ENCODE results near the gene SLC22A9. TPM values are rescaled to one million over a fixed set of nuclear protein-coding genes. Genes with fewer than 3 reads are reported as not detected.
"Not testable (repeated sequence)": the region's sequence is repeated elsewhere in the genome, so short reads cannot be mapped to it uniquely, and the experiment has no call there.

The SLC22A9 gene
- total RNA-seq (not detected), polyA plus RNA-seq (not detected)

DNA sequence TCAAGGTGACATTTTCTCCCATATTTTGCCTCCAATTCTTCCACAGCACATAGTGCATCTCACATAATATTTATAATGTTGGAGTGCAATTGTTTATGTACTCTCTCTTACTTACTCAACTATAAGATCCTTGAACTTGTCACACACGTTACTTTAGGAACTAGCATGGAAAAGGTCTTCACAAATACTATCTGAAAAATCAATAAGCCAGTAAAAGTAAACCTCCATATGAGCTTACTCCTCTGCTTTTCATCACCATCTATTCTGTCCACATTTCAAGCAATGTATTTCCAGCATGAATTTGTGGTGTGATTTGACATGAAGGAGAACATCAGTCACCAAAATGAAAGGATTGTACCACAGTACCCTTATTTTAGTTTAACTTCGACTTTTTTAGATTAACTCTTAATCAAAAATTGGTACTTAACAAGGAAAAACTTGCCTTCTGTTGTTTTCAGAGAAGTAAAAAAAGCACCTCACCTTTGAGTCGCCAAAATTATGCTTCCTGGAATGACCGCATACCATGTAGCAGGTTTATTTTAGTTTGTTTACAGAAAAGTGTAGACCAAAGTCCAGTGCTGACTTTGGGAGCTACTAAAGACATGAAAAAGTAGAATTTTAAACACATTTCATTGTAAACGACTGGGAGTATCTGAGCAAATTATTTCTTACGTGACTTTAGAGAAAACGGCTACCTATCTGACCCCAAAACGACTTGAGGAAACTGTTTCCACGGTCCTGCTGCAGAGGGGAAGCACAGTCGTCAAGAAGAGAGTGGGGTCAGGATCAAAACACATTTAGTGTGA is at the start of gene SLC22A9:
TSS of gene SLC22A9 (plus strand) at position 621 of the 806 bp plus-strand sequence. CDS start 272 bp downstream, outside the sequence.
- CTCF ChIA-PET: no interaction called here
- Histone ChIP-seq H3K36me3 (ENCODE audit: insufficient read depth, low read length) (no peaks in the 10 kb centered on the region), H3K27ac (ENCODE audit: low read depth, low read length) (no peak within 1 kb of the TSS), H3K27me3 (ENCODE audit: insufficient read depth, low read length, poor library complexity, severe bottlenecking) (peaks cover 6% of the 10 kb centered on the region), H3K9me3 (ENCODE audit: low read length) (no peaks in the 10 kb centered on the region), H3K4me1 (ENCODE audit: insufficient read depth, low read length) (no peaks in the 10 kb centered on the region), H3K4me3 (ENCODE audit: low read length) (no peak within 1 kb of the TSS)
- no peaks in the 10 kb centered on the region for H3K4me1 Mint-ChIP-seq
- H3K9me3 Mint-ChIP-seq: peaks cover 0 to 11% (median 4%) of the 10 kb centered on the region in 5 donors
- no peaks in the 10 kb centered on the region for H3K36me3 Mint-ChIP-seq
- H3K27ac Mint-ChIP-seq: no peak within 1 kb of the TSS
- peaks cover 19 to 61% of the 10 kb centered on the region in 2 donors for H3K27me3 Mint-ChIP-seq
- DNase-seq: no peak
- H3K4me3 Mint-ChIP-seq: no peak within 1 kb of the TSS
- POLR2A ChIA-PET: no interaction called here

DNA sequence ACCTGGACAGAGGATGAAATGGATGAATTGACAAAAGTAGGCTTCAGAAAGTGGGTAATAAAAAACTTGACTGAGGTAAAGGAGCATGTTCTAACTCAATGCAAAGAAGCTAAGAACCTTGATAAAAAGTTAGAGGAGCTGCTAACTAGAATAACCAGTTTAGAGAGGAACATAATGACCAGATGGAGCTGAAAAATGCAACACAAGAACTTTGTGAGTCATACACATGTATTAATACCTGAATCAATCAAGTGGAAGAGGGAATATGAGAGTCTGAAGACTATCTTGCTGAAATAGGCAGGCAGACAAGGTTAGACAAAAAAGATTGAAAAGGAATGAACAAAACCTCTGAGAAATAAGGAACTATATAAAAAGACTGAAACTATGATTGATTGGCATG is 47.9 kb upstream of the SLC22A9 start:
- Mint-ChIP-seq H3K9me3 (peaks cover 9 to 24% (median 14%) of the 10 kb centered on the region in 5 donors), H3K27ac (no peak overlapping the region), H3K4me3 (no peak overlapping the region), H3K4me1 (no peaks in the 10 kb centered on the region), H3K27me3 (peaks cover 3 to 10% of the 10 kb centered on the region in 2 donors), H3K36me3 (no peaks in the 10 kb centered on the region)
- CTCF ChIA-PET: no interaction called here
- POLR2A ChIA-PET: no interaction called here
- H3K27ac ChIP-seq (ENCODE audit: low read depth, low read length): no peak overlapping the region
- H3K4me3 ChIP-seq (ENCODE audit: low read length): no peak overlapping the region
- DNase-seq: no peak
- no peaks in the 10 kb centered on the region for H3K36me3 ChIP-seq (ENCODE audit: insufficient read depth, low read length)
- no peaks in the 10 kb centered on the region for H3K4me1 ChIP-seq (ENCODE audit: insufficient read depth, low read length)
- no peaks in the 10 kb centered on the region for H3K27me3 ChIP-seq (ENCODE audit: insufficient read depth, low read length, poor library complexity, severe bottlenecking)
- no peaks in the 10 kb centered on the region for H3K9me3 ChIP-seq (ENCODE audit: low read length)

- Mint-ChIP-seq H3K27me3 (peaks cover 28 to 55% of the 10 kb centered on the region in 2 donors), H3K9me3 (peaks cover 5 to 19% (median 17%) of the 10 kb centered on the region in 5 donors)
- H3K4me1 ChIP-seq (ENCODE audit: insufficient read depth, low read length); H3K36me3 Mint-ChIP-seq; H3K4me3 ChIP-seq (ENCODE audit: low read length); H3K27me3 ChIP-seq (ENCODE audit: insufficient read depth, low read length, poor library complexity, severe bottlenecking); CTCF ChIA-PET; H3K9me3 ChIP-seq (ENCODE audit: low read length); H3K4me1 Mint-ChIP-seq; H3K27ac ChIP-seq (ENCODE audit: low read depth, low read length); H3K36me3 ChIP-seq (ENCODE audit: insufficient read depth, low read length); H3K4me3 Mint-ChIP-seq; POLR2A ChIA-PET; H3K27ac Mint-ChIP-seq; DNase-seq: not testable (repeated sequence)
Observed at GRCh38 chr11:63335089-63335488, 34.5 kb upstream of the SLC22A9 start.

GRCh38 chr11:63337070-63337469 is 32.5 kb upstream of the SLC22A9 start:
- H3K36me3 Mint-ChIP-seq: peaks cover 0 to 1% (median 0%) of the 10 kb centered on the region in 3 donors
- H3K9me3 Mint-ChIP-seq: peaks cover 5 to 19% (median 17%) of the 10 kb centered on the region in 5 donors
- Histone ChIP-seq H3K4me3 (ENCODE audit: low read length) (no peak overlapping the region), H3K4me1 (ENCODE audit: insufficient read depth, low read length) (no peaks in the 10 kb centered on the region), H3K27ac (ENCODE audit: low read depth, low read length) (no peak overlapping the region), H3K9me3 (ENCODE audit: low read length) (no peaks in the 10 kb centered on the region), H3K36me3 (ENCODE audit: insufficient read depth, low read length) (no peaks in the 10 kb centered on the region), H3K27me3 (ENCODE audit: insufficient read depth, low read length, poor library complexity, severe bottlenecking) (no peaks in the 10 kb centered on the region)
- H3K4me3 Mint-ChIP-seq: no peak overlapping the region
- H3K27ac Mint-ChIP-seq: no peak overlapping the region
- peaks cover 31 to 52% of the 10 kb centered on the region in 2 donors for H3K27me3 Mint-ChIP-seq
- CTCF ChIA-PET: no interaction called here
- no peak for DNase-seq
- POLR2A ChIA-PET: no interaction called here
- H3K4me1 Mint-ChIP-seq: no peaks in the 10 kb centered on the region

- no peaks in the 10 kb centered on the region for H3K4me1 ChIP-seq (ENCODE audit: insufficient read depth, low read length)
- CTCF ChIA-PET: no interaction called here
Observed at GRCh38 chr11:63343130-63343529, 26.5 kb upstream of the SLC22A9 start.

GRCh38 chr11:63352144-63352543 is 17.4 kb upstream of the SLC22A9 start:
- DNase-seq: no peak
- no peaks in the 10 kb centered on the region for H3K9me3 ChIP-seq (ENCODE audit: low read length)
- no peaks in the 10 kb centered on the region for H3K4me1 Mint-ChIP-seq
- no peak overlapping the region for H3K27ac Mint-ChIP-seq
- H3K9me3 Mint-ChIP-seq: peaks cover 1 to 7% (median 4%) of the 10 kb centered on the region in 5 donors
- no peak overlapping the region for H3K4me3 Mint-ChIP-seq
- CTCF ChIA-PET: no interaction called here
- no peak overlapping the region for H3K27ac ChIP-seq (ENCODE audit: low read depth, low read length)
- peaks cover 15 to 48% of the 10 kb centered on the region in 2 donors for H3K27me3 Mint-ChIP-seq
- H3K27me3 ChIP-seq (ENCODE audit: insufficient read depth, low read length, poor library complexity, severe bottlenecking): no peaks in the 10 kb centered on the region
- no peak overlapping the region for H3K4me3 ChIP-seq (ENCODE audit: low read length)
- POLR2A ChIA-PET: no interaction called here
- no peaks in the 10 kb centered on the region for H3K36me3 Mint-ChIP-seq
- no peaks in the 10 kb centered on the region for H3K4me1 ChIP-seq (ENCODE audit: insufficient read depth, low read length)
- no peaks in the 10 kb centered on the region for H3K36me3 ChIP-seq (ENCODE audit: insufficient read depth, low read length)

More at GRCh38 chr11:63343130-63343529, 26.5 kb upstream of the SLC22A9 start:
- Histone ChIP-seq H3K36me3 (ENCODE audit: insufficient read depth, low read length) (no peaks in the 10 kb centered on the region), H3K27ac (ENCODE audit: low read depth, low read length) (no peak overlapping the region), H3K4me3 (ENCODE audit: low read length) (no peak overlapping the region), H3K27me3 (ENCODE audit: insufficient read depth, low read length, poor library complexity, severe bottlenecking) (no peaks in the 10 kb centered on the region), H3K9me3 (ENCODE audit: low read length) (no peaks in the 10 kb centered on the region)
- H3K4me3 Mint-ChIP-seq: no peak overlapping the region
- H3K4me1 Mint-ChIP-seq: no peaks in the 10 kb centered on the region
- H3K9me3 Mint-ChIP-seq: peaks cover 0 to 2% (median 0%) of the 10 kb centered on the region in 5 donors
- H3K27ac Mint-ChIP-seq: no peak overlapping the region
- POLR2A ChIA-PET: no interaction called here
- no peak for DNase-seq
- no peaks in the 10 kb centered on the region for H3K36me3 Mint-ChIP-seq
- H3K27me3 Mint-ChIP-seq: peaks cover 10 to 21% of the 10 kb centered on the region in 2 donors

DNA sequence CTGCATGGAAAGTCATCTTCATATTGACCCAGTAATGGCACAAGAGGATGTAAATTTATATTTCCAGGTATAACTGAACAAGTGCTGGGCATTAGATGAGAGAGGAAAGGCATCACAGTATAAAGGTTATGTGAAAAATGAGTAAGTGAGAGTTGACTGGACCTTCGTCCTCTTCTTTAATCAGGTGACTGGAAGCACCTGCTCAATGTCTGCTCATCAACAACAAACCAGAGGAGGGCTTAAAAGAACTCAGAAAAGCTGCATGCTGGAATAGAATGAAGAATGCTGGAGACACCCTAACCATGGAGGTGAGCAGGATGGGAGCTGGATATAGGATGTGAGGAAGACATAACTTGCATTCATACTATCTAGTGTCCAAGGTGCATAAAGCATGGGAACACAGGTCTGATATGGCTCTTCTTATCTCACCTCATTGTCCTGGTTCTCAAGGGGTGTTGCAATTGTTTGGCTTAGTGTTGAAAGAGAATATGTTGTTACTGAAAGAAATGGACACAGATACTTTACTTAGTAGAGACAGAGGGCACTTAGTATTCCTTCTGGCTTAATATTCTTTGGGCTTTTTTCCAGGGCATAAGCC is 7.3 kb upstream of the SLC22A9 start:
- Histone ChIP-seq H3K27me3 (ENCODE audit: insufficient read depth, low read length, poor library complexity, severe bottlenecking) (no peaks in the 10 kb centered on the region), H3K9me3 (ENCODE audit: low read length) (no peaks in the 10 kb centered on the region), H3K4me1 (ENCODE audit: insufficient read depth, low read length) (no peaks in the 10 kb centered on the region), H3K36me3 (ENCODE audit: insufficient read depth, low read length) (no peaks in the 10 kb centered on the region), H3K4me3 (ENCODE audit: low read length) (no peak overlapping the region), H3K27ac (ENCODE audit: low read depth, low read length) (no peak overlapping the region)
- POLR2A ChIA-PET: no interaction called here
- no peaks in the 10 kb centered on the region for H3K4me1 Mint-ChIP-seq
- H3K27ac Mint-ChIP-seq: no peak overlapping the region
- peaks cover 0 to 6% (median 0%) of the 10 kb centered on the region in 3 donors for H3K36me3 Mint-ChIP-seq
- peaks cover 40 to 78% of the 10 kb centered on the region in 2 donors for H3K27me3 Mint-ChIP-seq
- H3K4me3 Mint-ChIP-seq: no peak overlapping the region
- DNase-seq: no peak
- peaks cover 18 to 38% (median 37%) of the 10 kb centered on the region in 5 donors for H3K9me3 Mint-ChIP-seq
- CTCF ChIA-PET: no interaction called here

DNA sequence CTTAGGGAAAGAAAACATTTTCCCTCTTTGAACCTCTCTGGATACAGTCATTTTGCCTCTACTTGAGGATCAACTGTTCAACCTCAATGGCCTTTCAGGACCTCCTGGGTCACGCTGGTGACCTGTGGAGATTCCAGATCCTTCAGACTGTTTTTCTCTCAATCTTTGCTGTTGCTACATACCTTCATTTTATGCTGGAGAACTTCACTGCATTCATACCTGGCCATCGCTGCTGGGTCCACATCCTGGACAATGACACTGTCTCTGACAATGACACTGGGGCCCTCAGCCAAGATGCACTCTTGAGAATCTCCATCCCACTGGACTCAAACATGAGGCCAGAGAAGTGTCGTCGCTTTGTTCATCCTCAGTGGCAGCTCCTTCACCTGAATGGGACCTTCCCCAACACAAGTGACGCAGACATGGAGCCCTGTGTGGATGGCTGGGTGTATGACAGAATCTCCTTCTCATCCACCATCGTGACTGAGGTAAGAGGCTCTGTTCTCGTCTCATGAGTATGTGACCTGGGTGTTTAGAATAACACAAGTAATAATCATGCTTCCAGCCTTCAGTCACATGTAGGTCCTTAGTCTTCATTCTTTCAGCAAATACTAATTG is 495 bp downstream of the SLC22A9 start:
- peaks cover 14 to 58% of the 10 kb centered on the region in 2 donors for H3K27me3 Mint-ChIP-seq
- no peak for DNase-seq
- CTCF ChIA-PET: no interaction called here

More for the DNA sequence above, 495 bp downstream of the SLC22A9 start:
- Histone ChIP-seq H3K9me3 (ENCODE audit: low read length) (no peaks in the 10 kb centered on the region), H3K27ac (ENCODE audit: low read depth, low read length) (no peak overlapping the region), H3K4me3 (ENCODE audit: low read length) (no peak overlapping the region), H3K4me1 (ENCODE audit: insufficient read depth, low read length) (no peaks in the 10 kb centered on the region), H3K36me3 (ENCODE audit: insufficient read depth, low read length) (no peaks in the 10 kb centered on the region), H3K27me3 (ENCODE audit: insufficient read depth, low read length, poor library complexity, severe bottlenecking) (peaks cover 6% of the 10 kb centered on the region)
- Mint-ChIP-seq H3K4me3 (no peak overlapping the region), H3K27ac (no peak overlapping the region), H3K4me1 (no peaks in the 10 kb centered on the region), H3K36me3 (no peaks in the 10 kb centered on the region), H3K9me3 (peaks cover 0 to 11% (median 4%) of the 10 kb centered on the region in 5 donors)
- POLR2A ChIA-PET: no interaction called here
